ENCODE results near the gene G0S2.

G0S2 gene

GRCh38 chr1:209642816-209643215 lies 32.4 kb upstream of the G0S2 start:
- no peak for TF ChIP-seq CTCF (IDR thresholded peaks at IDR 0.05; ENCODE audit: control insufficient read depth, extremely low read depth, insufficient read depth)
- peak; percentile 46 for DNase-seq (ENCODE audit: low read depth)
- no peak overlapping the region for H3K4me3 ChIP-seq (ENCODE audit: low read depth, low read length)

- no peak for TF ChIP-seq CTCF (IDR thresholded peaks at IDR 0.05; ENCODE audit: control insufficient read depth, extremely low read depth, insufficient read depth)
- H3K4me3 ChIP-seq (ENCODE audit: low read depth, low read length): no peak overlapping the region
- DNase-seq (ENCODE audit: low read depth): no peak
Observed at GRCh38 chr1:209643285-209644020, 31.8 kb upstream of the G0S2 start.

GRCh38 chr1:209645574-209646452 lies 29.4 kb upstream of the G0S2 start:
- DNase-seq (ENCODE audit: low read depth): no peak
- H3K4me3 ChIP-seq (ENCODE audit: low read depth, low read length): no peak overlapping the region
- TF ChIP-seq CTCF (IDR thresholded peaks at IDR 0.05; ENCODE audit: control insufficient read depth, extremely low read depth, insufficient read depth): no peak

- DNase-seq (ENCODE audit: low read depth): no peak
- no peak for TF ChIP-seq CTCF (IDR thresholded peaks at IDR 0.05; ENCODE audit: control insufficient read depth, extremely low read depth, insufficient read depth)
Observed at GRCh38 chr1:209646558-209646957, 28.7 kb upstream of the G0S2 start.

GRCh38 chr1:209647156-209647555 lies 28.1 kb upstream of the G0S2 start:
- H3K4me3 ChIP-seq (ENCODE audit: low read depth, low read length): no peak overlapping the region
- no peak for TF ChIP-seq CTCF (IDR thresholded peaks at IDR 0.05; ENCODE audit: control insufficient read depth, extremely low read depth, insufficient read depth)
- DNase-seq (ENCODE audit: low read depth): no peak

More at GRCh38 chr1:209646558-209646957, 28.7 kb upstream of the G0S2 start:
- no peak overlapping the region for H3K4me3 ChIP-seq (ENCODE audit: low read depth, low read length)

GRCh38 chr1:209648346-209648745 lies 26.9 kb upstream of the G0S2 start:
- TF ChIP-seq CTCF (IDR thresholded peaks at IDR 0.05; ENCODE audit: control insufficient read depth, extremely low read depth, insufficient read depth): no peak
- no peak for DNase-seq (ENCODE audit: low read depth)
- no peak overlapping the region for H3K4me3 ChIP-seq (ENCODE audit: low read depth, low read length)
